Spinal cord (tissue), 10 donors: ENCODE measurements around the gene PKD1. TPM values are rescaled to one million over a fixed set of nuclear protein-coding genes. Genes with fewer than 3 reads are reported as not detected.
"Not testable (repeated sequence)": the region's sequence is repeated elsewhere in the genome, so short reads cannot be mapped to it uniquely, and the experiment has no call there.

Source experiments
- DNase-seq, 6 donors: peaks; one replicate each; pipeline versions ENCODE4 v3.0.0 to v3.0.0-alpha.2; 2013 to 2015; ENCODE audit warnings: low spot score in 6 of 6, low read depth in 4 of 6
- H3K27ac ChIP-seq: one replicate; pipeline ENCODE4 v1.5.1; 2013; ENCODE audit warnings: low read depth, low read length, control low read depth
- H3K27me3 ChIP-seq: one replicate; pipeline ENCODE4 v1.6.1; 2013; ENCODE audit warnings: low read length; ENCODE audit not compliant: control insufficient read depth, insufficient read depth
- H3K36me3 ChIP-seq: one replicate; pipeline ENCODE4 v1.6.1; 2013; ENCODE audit warnings: low read length; ENCODE audit not compliant: control insufficient read depth, insufficient read depth
- H3K4me1 ChIP-seq: one replicate; pipeline ENCODE4 v1.6.1; 2013; ENCODE audit warnings: low read length; ENCODE audit not compliant: control insufficient read depth, insufficient read depth
- H3K4me3 ChIP-seq: one replicate; pipeline ENCODE4 v1.5.1; 2013; ENCODE audit warnings: low read depth, low read length, control low read depth
- H3K9me3 ChIP-seq: one replicate; pipeline ENCODE4 v1.6.1; 2013; ENCODE audit warnings: low read length; ENCODE audit not compliant: control insufficient read depth, insufficient read depth
- WGBS: methylation state at CpG from one replicate; pipeline ENCODE4 v1.1.5; 2013; ENCODE audit warnings: missing lambda C conversion rate; ENCODE audit not compliant: insufficient coverage; 5-methylcytosine and 5-hydroxymethylcytosine counted together
- polyA plus RNA-seq, 2 donors: library from polyadenylated mRNA; unstranded; fragments of 120-200 nt; gene quantifications; one replicate each; pipeline ENCODE4 v1.2.1, GENCODE V29; 2013; ENCODE audit not compliant: insufficient read length in 2 of 2
- total RNA-seq, 2 donors: library from RNA; depleted of rRNA in 1 of 2; stranded (reverse); fragments of 120-200 nt in 1 of 2; fragments of >200 nt in 1 of 2; gene quantifications; one replicate each; pipeline versions ENCODE4 v1.2.3 to v1.2.4, GENCODE V29; 2013 to 2014
- donor health status: healthy.

Gene PKD1
- total and polyA plus RNA-seq, 4 donors: 68.1 to 289 (median 144) TPM

GRCh38 chr16:2117341-2117740 is 18.4 kb downstream of the PKD1 start:
- not testable (repeated sequence) for H3K4me3 ChIP-seq

GRCh38 chr16:2116428-2116827 is 19.3 kb downstream of the PKD1 start:
- H3K27ac ChIP-seq: not testable (repeated sequence)
- WGBS: 85% methylated on average over 7 of the region's 24 CpGs

More at GRCh38 chr16:2117341-2117740, 18.4 kb downstream of the PKD1 start:
- not testable (repeated sequence) for DNase-seq, H3K9me3 ChIP-seq, H3K27me3 ChIP-seq, H3K27ac ChIP-seq
- Histone ChIP-seq H3K4me1 (peaks cover 10% of the 10 kb centered on the region), H3K36me3 (peaks cover 61% of the 10 kb centered on the region)
- WGBS: no CpG with 5 or more reads among the region's 25 CpGs

GRCh38 chr16:2115591-2115973 is 20.1 kb downstream of the PKD1 start:
- no peaks in the 10 kb centered on the region for H3K27me3 ChIP-seq
- WGBS: 62% methylated on average over 3 of the region's 13 CpGs
- no peak for DNase-seq
- no peaks in the 10 kb centered on the region for H3K9me3 ChIP-seq
- no peaks in the 10 kb centered on the region for H3K4me1 ChIP-seq
- H3K4me3 ChIP-seq: no peak overlapping the region
- H3K36me3 ChIP-seq: peaks cover 72% of the 10 kb centered on the region
- H3K27ac ChIP-seq: no peak overlapping the region

More at GRCh38 chr16:2116428-2116827, 19.3 kb downstream of the PKD1 start:
- not testable (repeated sequence) for H3K27me3 ChIP-seq, H3K4me1 ChIP-seq, H3K9me3 ChIP-seq, H3K4me3 ChIP-seq, DNase-seq
- peaks cover 64% of the 10 kb centered on the region for H3K36me3 ChIP-seq

GRCh38 chr16:2114885-2115590 is 20.7 kb downstream of the PKD1 start:
- peaks cover 78% of the 10 kb centered on the region for H3K36me3 ChIP-seq
- not testable (repeated sequence) for H3K27me3 ChIP-seq, DNase-seq, H3K9me3 ChIP-seq, H3K4me1 ChIP-seq, H3K27ac ChIP-seq, H3K4me3 ChIP-seq
- 86% methylated on average over 12 of the region's 34 CpGs for WGBS

GRCh38 chr16:2114225-2114624 is 21.5 kb downstream of the PKD1 start:
- peaks cover 86% of the 10 kb centered on the region for H3K36me3 ChIP-seq
- H3K27ac ChIP-seq, DNase-seq, H3K27me3 ChIP-seq, H3K9me3 ChIP-seq, H3K4me1 ChIP-seq, H3K4me3 ChIP-seq: not testable (repeated sequence)
- WGBS: 96% methylated on average over 24 of the region's 26 CpGs

GRCh38 chr16:2112539-2113106 is 23.1 kb downstream of the PKD1 start:
- H3K27me3 ChIP-seq, DNase-seq, H3K27ac ChIP-seq, H3K9me3 ChIP-seq, H3K4me1 ChIP-seq, H3K4me3 ChIP-seq: not testable (repeated sequence)
- 89% methylated on average over 27 of the region's 30 CpGs for WGBS
- H3K36me3 ChIP-seq: peaks cover 96% of the 10 kb centered on the region

GRCh38 chr16:2111412-2112335 is 24.0 kb downstream of the PKD1 start:
- 97% methylated on average over 46 of the region's 65 CpGs for WGBS
- H3K4me1 ChIP-seq, H3K27me3 ChIP-seq, DNase-seq, H3K4me3 ChIP-seq, H3K27ac ChIP-seq, H3K9me3 ChIP-seq: not testable (repeated sequence)
- peaks cover 97% of the 10 kb centered on the region for H3K36me3 ChIP-seq

GRCh38 chr16:2111009-2111353 is 24.7 kb downstream of the PKD1 start:
- not testable (repeated sequence) for DNase-seq

GRCh38 chr16:2110332-2111008 is 25.2 kb downstream of the PKD1 start:
- H3K9me3 ChIP-seq, H3K27me3 ChIP-seq, H3K27ac ChIP-seq, DNase-seq, H3K4me3 ChIP-seq, H3K4me1 ChIP-seq: not testable (repeated sequence)
- peaks cover 97% of the 10 kb centered on the region for H3K36me3 ChIP-seq
- WGBS: 94% methylated on average over 28 of the region's 43 CpGs

More at GRCh38 chr16:2111009-2111353, 24.7 kb downstream of the PKD1 start:
- H3K4me3 ChIP-seq, H3K4me1 ChIP-seq, H3K27me3 ChIP-seq, H3K9me3 ChIP-seq, H3K27ac ChIP-seq: not testable (repeated sequence)
- 96% methylated on average over 35 of the region's 36 CpGs for WGBS
- peaks cover 96% of the 10 kb centered on the region for H3K36me3 ChIP-seq
